HuH-7 (cell line): Measurements from ENCODE around the gene FNIP2.

Experiments
- DNase-seq: peaks from one replicate; pipeline ENCODE4 v3.0.0; 2011; ENCODE audit warnings: low spot score

Gene FNIP2

DNA sequence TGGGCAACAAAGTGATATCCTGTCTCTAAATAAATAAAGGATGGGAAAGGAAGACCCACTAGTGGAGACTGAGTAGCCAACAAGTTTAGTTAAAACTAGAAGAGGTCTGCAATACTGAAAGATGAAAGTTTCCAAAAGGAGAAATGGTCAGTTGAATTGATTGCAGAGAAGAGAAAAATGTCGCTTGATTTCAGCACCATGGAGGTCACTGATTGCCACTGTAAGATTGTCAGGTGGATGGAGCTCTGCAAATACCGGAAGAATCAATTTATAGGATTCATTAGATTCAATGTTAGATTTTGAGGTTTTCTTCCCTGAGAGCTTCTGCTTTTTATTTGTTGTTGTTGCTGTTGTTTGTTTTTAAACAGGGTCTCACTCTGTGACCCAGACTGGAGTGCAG is 5.4 kb upstream of the FNIP2 start:
- no peak for DNase-seq

DNA sequence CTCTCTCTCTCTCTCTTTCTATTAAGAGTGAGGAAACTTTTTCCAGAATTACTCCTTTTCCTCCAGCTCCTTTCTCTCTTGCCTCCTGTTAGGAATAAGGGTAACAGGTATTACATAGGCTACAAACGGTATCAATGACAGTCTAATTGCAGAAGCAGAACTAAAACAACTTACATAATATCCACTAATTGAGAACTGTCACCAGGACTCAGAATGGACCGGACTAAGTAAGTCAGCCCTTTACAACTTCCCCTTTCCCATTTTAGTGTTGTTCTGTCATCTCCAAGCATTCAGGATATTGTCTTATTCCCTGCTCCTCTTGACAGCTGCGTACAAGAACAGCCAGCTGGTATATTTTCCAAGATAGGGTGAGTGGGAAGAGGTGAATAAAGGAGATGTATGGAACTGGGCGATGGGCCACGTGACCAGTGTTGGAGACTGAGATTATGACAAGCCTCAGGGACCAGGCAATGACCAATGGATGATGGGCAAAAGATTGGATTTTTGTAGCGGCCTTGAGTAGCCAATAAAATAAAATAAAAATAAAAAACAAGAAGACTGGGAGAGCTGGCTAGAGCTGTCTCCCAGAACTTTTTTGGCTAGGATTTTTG is 2.3 kb upstream of the FNIP2 start:
- no peak for DNase-seq

DNA sequence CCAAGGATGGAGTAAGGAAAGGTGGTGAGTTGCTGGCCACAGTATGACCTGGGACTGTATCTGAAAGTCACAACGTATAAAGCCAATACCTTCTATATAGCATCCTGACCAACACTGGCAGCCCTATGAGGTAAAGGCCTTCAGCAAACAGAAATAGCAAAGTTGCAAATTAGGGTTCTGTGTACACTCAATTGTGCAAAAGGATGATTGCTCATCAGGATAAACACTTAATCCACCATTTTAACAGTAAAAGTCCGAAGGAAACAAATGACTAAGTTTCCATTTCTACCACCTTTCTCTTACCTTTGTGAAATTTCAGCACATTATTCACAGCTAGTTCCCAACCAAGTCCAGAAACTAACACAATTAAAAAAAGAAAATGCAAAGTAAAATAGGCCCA is 1.4 kb upstream of the FNIP2 start:
- DNase-seq, result no peak

DNA sequence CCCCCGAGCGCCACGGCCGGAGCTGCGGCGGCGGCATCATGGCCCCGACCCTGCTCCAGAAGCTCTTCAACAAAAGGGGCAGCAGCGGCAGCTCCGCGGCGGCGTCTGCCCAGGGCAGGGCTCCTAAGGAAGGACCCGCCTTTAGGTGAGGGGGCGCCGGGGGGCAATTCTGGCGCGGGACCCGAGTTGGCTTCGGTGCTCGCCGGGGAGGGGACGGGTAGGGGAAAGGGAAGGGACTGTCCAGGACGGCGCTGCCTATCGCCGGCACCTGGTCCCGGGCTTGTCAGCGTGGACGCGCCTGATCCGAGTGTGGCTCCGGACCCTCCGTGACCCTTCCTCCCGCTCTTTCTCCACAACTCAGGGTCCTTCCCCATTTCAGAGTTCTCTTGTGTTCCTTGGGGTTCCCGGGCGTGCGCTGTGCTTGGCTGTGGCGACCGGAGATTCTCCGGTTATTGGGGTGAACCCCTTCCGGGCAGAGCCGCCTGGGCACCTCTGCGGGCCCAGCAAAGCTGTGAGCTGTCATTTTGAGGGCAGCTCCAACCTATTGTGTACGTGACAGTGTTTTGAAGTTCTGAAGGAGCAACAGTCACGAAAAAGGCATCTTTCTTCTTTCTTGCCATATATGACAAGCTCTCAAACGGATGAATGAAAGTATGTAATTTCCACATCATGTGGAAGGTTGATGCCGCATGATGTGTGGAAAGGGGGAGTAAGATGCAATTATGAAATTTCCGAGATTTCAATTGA is 522 bp downstream of the FNIP2 start:
- no peak for DNase-seq

DNA sequence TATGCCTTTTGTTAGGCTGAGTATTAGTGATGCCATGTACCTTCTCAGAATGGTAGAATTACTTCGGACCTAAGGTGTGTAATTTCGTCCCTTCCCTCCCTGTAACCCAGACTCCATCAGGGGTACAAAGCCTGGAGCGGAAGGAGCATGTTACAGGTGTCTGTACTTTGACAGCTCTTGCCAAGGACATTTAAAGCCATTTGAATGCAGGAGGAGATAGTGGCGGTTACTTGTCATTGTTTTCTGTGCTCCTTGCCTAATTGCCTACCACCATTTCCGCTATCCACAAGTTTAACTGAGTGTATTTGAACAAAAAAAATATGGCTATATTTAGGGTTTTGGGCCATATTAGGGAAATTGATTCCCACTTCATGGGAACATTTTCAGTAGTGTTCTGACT is 1.8 kb downstream of the FNIP2 start:
- DNase-seq, result no peak

DNA sequence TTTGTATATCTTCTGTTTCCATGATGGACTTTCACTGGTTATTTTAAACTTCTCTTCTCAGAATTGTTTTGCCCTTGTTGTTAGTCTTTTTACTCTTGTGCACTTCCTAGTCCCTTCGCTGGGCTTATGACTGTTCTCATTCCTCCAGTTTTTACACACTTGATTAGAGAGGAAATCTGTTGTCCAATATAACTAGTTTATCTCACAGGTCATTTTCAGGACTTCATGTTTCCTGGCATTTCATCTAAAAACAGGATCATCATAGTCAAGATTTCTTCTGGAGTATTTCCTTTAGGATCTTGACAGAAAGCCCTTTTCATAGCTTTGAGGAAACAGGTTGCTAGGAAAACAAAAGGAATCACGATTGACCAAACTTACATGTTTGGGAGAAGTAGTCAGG is 3.0 kb downstream of the FNIP2 start:
- DNase-seq, result no peak

DNA sequence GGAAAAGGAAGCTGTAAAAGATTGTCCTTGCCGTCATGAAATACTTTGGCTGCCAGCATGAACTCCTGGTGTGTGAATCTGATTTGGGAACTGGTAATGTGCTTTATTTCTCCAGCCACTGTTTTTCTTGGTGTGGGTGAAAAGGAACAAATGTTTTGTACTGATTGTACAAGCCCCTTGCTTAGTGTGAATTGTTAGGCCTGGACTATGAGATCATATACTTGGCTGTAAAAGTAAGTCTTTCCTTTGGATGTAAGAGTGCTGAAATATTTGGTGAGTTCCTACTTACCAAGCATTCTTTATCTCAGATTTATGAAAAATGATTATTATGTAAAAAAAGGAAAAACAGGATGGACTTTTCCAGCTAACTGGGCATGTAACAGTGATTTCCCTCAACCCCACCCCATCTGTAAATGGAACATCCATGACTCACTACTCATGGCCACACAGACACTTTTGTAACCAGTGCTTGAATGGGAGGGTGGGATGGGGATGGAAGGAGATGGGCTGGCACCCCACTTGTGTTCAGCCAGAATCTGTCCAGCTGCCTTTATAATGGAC is 6.3 kb downstream of the FNIP2 start:
- no peak for DNase-seq

DNA sequence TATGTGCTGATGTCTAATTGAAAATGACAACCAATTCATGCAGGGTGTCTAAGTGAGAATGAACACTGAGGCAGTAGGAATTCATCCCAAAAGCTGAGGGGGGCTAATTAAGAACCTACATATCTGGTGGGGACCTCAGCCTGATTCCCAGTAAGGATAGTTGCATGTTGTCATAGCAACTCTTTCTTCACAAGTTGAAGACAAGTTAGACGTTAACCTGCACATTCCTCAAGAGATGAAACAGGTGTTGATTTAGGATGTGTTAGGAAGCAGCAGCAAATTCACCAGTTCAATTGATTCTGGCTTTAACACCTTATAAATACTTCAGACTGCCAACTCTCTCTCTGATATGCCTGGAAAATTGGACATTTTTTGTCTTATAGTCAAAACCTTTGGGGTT is 7.3 kb downstream of the FNIP2 start:
- DNase-seq, result no peak

DNA sequence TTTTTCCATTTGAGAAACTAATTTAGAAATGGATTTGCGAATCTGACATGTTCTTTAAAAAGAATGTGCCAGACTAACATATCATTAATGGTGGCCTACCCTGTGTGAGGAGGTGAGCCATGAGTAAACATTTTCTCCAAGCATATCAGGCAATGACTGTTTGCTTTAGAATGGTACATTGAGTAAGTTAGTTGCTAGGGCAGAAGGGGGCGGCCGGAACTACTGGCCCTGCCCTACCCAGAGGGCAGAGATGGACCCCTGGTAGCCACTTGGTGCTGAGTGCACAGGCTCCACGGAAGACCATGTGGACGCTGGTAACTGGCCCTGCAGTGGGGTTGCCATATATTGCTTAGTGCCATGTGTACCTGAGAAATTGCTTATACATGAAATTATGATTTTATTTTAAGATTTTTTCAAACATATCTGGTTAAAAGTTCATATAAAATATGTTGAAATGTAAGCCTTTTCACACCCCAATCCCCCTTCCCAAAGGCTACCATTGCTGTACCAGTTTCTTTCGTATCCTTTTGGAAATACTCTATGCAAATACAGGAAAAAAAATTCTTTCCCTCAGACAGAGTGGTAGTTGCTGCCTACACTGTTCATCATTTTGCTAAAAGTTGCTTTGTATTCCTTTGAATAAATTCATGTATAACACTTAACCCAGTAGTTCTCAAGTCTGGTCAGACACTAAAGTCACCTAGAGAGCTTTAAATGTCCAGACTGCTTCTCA is 8.8 kb downstream of the FNIP2 start:
- no peak for DNase-seq

DNA sequence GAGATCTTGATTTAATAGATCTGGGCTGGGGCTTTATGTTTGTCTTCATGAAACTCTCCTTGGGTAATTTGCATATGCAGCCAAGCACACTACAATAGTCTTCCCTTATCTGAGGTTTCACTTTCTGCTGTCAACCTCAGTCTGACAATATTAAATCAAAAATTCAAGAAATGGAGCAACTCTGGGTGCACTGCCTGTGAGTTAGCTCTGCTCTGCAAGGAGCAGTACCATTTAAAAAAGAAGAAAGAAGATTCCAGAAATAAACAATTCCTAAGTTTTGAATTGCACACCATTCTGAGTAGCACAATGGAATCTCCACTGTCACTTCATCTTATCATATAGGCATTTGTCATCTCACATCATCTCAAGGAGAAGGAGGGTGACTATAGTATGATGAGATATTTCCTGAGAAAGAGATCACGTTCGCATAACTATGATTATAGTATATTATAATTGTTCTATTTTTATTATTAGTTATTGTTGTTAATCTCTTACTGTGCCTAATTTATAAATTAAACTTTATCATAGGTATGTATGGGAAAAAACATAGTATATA is 9.4 kb downstream of the FNIP2 start:
- DNase-seq, result no peak

DNA sequence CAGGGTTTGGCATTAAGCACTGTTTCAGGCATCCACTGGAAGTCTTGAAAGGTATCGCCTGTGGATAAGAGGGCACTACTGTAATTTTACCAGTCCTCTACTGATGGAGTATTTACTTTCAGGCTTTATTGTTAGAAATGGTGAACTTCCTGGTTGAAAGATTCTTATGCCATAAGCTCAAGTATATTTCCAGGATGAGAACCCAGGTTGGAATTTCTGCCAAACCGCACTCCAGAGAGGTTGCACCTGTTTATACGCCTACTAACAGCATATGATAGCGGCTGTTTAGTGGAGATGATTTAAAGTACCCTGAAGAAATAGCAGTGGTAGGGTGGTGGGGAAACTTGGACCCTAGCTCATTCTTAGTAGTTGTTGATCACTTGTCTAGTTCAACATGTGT is 9.9 kb downstream of the FNIP2 start:
- DNase-seq, result no peak

DNA sequence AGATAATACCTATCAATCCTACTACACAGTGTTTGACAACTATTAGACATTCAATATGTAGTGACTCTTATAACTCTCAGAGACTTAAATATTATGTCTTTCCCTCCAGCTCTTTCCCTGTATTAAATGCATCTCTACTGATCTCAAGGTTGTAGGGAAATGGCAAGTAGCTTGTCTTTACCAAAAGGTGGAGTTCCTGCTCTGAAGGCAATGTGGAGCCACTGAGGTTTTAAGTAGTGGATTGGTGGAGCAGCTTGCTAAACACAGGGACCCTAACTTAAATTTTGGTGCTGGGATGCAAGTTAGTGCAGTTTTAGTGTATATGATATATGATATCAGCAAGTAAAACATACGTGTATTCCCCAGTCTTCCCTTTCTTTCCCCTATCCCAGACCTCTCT is 13.1 kb downstream of the FNIP2 start:
- no peak for DNase-seq

DNA sequence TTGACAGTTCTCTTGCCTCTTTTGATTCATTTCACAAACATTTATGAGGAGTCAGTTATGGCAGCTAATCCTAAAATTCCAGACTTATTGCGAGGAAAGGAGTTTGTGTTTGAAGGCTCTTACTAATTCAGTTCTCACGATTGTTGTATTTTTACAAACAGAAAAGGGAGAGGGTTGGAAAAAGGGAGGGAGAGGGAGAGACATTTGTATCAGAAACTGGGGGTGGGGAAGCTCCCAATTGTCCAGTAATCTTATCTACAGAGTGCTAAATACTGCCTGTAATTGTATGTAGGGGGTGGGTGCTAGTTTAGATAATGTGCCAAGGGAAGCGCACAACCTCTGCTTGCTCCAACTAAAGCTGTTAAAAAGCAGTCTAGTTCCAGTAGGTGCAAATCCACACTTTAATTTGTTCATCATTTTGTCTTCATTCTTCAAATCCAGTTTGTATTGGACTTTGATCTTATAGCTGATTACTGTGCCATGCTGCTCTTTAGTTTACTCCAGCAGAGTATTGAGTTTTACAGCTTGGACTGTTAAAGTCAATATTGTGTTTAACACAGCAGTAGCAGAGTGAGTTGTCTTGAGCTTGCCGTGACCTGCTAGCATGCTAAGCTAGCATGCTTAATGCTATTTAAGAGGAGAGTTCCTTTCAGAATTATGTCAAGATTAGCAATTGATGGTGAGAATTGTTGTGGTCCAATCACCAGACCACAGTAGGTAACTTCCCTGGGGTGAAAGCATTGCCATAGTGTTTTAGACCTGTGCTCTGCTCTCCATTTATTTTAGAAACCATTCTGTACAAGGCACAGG is 13.9 kb downstream of the FNIP2 start:
- DNase-seq, result no peak

DNA sequence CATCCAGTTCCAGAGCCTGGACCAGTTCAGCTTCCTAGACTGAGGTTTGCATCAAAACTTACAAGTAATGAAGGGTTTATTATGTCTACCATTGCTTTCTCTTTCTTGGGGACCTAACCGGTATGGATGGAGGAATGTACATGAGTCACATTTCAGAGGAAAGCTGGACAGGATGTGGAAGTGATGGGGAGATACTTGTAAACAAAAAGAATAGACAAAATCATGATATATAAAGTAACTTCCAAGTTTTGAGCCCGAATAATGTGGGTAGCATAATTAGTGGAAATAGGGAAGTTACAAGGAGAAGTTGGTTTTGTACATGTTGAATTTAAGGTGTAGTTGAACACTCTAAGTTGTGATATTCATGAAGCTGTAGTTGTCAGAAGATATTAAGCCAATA is 15.0 kb downstream of the FNIP2 start:
- DNase-seq, result no peak

DNA sequence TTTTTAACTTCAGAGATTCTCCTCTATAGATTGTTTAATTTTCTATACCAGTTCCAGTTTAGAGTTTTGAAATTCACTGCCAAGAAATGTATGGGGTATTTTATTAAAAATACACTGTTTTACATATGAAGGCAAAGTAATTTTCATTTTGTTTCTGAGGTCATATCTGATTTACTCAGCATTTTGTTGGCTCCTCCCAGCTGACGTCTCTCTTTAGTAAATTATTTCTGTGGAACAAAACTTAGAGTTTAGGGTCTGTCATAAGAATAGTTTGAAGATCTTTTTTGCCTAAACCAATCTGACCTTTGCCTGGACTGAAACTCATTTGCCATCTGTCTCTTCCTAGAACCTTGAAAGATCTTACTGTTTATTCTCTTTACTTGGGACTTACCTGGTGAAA is 16.9 kb downstream of the FNIP2 start:
- DNase-seq, result no peak

DNA sequence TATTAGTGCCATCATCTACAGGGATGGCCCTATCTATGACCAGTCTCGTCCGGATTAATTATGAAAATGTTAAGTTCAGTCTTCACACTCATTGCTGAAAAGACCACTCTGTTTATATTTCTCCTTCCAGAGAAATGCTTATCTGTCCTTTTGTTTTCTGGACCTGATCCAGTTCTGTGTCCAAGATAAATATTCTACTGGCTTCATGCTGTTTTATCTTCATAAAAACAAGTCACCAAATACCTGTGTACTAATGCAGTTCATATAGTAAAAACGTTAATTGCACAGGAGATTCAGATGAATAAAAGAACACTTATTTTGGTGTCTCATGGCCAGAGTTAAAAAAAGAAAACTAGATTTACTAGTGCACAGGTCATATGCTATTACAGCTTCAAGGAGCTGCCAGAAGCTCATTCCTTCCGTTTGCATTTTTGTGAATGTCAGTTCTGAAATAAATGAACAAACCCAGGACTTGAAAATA is 17.3 kb downstream of the FNIP2 start:
- DNase-seq, result no peak

DNA sequence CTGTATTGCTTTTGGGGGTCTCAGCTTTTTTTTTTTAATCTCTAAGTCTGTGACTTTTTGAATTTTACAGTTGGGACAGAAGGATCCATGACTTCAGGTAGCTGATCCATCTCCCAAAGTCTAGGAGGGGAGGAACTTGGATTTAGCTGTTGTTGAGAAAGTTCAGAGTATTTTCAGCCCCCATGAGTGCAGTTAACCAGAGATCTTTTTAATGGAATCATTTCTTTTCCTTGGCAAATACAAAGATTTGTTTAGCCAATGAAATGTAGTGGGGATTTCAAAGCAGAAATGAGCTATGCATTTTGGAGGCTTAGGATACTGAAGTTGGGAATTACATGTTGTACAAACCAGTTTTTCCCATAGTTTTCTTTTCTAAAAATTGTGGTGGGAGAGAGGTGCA is 18.1 kb downstream of the FNIP2 start:
- DNase-seq, result no peak

DNA sequence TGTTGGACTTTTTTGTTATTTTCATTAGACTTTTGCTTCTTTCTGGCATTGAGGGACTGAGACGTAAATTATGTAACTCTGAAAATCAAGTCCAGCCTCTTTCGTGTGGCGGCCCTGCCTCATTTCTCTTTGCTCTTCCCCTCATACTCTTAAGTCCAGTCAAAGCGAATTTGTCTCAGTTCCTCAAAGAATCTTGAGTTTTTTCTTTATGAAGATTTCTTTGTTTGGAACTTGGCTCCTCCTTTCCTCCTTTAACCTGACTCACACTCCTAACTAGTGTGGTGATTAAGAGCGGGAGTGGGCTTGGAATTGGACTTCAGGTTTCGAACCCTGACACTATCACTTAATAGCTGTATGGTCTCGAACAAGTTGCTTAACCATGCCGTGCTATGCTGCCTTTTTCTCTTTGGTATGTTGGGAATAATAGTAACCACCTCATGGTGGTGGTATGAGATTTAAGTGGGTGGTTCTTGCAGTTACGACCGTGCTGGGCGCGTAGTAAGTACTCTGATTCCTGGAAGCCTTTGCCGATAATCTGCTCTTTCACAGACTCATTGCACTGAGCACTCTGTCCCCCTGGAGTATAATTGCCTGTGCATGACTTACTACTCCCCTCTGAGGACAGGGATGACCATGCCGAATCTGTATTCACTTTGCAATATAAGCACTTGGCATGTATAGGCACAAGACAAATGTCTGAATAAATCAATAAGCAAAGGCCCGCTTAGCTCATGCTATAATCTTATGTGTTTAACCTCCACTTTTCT is 19.1 kb downstream of the FNIP2 start:
- no peak for DNase-seq

DNA sequence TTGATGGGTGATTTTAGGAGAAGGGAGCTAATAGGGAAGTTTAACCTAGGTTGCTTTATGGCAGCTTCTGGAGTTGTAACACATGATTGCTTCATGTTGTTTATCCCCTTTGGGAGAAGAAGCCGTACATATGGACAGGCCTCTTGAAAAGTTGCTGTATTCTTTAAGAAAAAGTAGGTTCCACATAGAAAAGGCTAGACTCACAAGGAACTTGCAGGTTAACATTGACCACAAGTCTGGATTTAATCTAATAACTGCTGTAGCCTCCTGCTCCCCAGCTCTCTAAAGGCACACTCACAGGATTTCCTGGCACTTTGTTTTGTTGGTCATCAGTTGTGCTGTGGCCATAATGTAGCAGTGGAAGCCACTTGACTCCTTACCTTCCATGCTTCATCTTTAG is 19.7 kb downstream of the FNIP2 start:
- DNase-seq, result no peak

DNA sequence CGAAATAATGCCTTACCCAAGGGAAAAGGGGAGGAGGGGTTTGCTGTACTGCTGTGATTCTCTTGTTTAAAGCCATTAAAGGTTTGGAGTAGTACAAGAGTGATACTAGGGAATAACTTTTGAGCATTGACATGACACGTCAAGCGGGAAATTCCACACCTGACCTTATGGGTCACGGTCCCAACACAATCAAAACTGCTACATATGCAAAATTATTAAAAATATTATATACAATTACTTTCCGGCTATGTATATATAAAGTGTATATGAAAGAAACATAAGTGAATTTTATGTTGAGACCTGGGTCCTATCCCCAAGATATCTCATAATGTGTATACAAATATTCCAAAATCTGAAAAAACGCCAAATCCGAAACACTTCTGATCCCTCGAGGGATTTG is 21.0 kb downstream of the FNIP2 start:
- DNase-seq, result no peak

DNA sequence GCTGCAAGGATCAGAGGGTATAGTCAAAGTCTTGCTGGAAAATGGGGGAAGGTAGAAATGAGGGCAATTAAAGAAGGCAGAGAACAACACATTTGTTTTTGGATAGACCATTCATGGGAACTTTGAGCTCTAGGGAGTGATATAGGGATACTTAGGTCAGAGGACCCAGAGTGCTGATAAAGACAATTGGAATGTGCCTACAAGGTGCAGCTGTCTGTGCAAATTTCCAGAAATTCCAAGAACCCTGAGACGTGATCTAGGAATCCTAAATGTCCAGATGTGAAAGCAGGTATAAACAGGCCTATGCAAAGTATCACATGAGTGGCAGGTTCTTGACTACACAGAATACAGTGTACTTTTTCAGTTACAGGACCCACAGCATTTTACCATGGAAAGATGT is 24.2 kb downstream of the FNIP2 start:
- no peak for DNase-seq
